K562 (cell line): ENCODE results near the gene ICA1L.

Experiments used
- CTCF ChIP-seq, 3 experiments: IDR thresholded peaks in 2 of 3; conservative IDR thresholded peaks in 1 of 3; 2 replicates each; pipeline ENCODE4 v1.5.1; 2011 to 2012; ENCODE audit warnings: low read length in 3 of 3, mild to moderate bottlenecking in 3 of 3, control low read depth in 2 of 3, improper control_type of control experiment in 1 of 3, inconsistent platforms in 1 of 3, low read depth in 1 of 3, mixed read lengths in 1 of 3, moderate library complexity in 1 of 3; ENCODE audit not compliant: insufficient read depth in 2 of 3
- GTF2F1 ChIP-seq: IDR thresholded peaks from 2 replicates; pipeline ENCODE4 v1.6.1; 2011; ENCODE audit warnings: low read depth, low read length, improper control_type of control experiment
- IRF9 ChIP-seq: fragments of 450-650 bp; IDR thresholded peaks from 2 replicates; pipeline ENCODE4 v1.6.1; 2016; ENCODE audit warnings: missing biosample characterization, missing genetic modification characterization
- OTX1 ChIP-seq: fragments of 450-650 bp; formaldehyde crosslinking; IDR thresholded peaks from 2 replicates; pipeline ENCODE4 v1.4.0; 2022; ENCODE audit warnings: mild to moderate bottlenecking
- PHB2 ChIP-seq: fragments of 450-650 bp; IDR thresholded peaks from 2 replicates; pipeline ENCODE4 v1.6.1; 2017; ENCODE audit warnings: low read depth
- POLR2AphosphoS2 ChIP-seq: IDR thresholded peaks from 2 replicates; pipeline ENCODE4 v1.6.1; 2012; ENCODE audit warnings: low read length, improper control_type of control experiment
- RAD21 ChIP-seq, 2 experiments: fragments of 250-450 bp in 1 of 2; fragments of 450-650 bp in 1 of 2; sonication (Bioruptor Pico) in 1 of 2; formaldehyde crosslinking in 1 of 2; IDR thresholded peaks in 1 of 2; conservative IDR thresholded peaks in 1 of 2; 2 replicates each; pipeline versions ENCODE4 v1.4.0 to v1.8.0; 2020 to 2022; ENCODE audit warnings: mild to moderate bottlenecking in 2 of 2, moderate library complexity in 1 of 2
- ZKSCAN3 ChIP-seq: fragments of 250-450 bp; sonication (Bioruptor Pico); IDR thresholded peaks from 2 replicates; pipeline ENCODE4 v1.4.0; 2020
- ZNF274 ChIP-seq: IDR thresholded peaks from 2 replicates; pipeline ENCODE4 v1.6.1; 2011; ENCODE audit warnings: low read depth, mild to moderate bottlenecking, low read length, moderate library complexity, borderline replicate concordance
- ZNF57 ChIP-seq: fragments of 450-650 bp; formaldehyde crosslinking; IDR thresholded peaks from 2 replicates; pipeline ENCODE4 v1.4.0; 2020; ENCODE audit warnings: mild to moderate bottlenecking, moderate library complexity

GRCh38 chr2:202723746-202724145 lies 147.8 kb downstream of the ICA1L start:
- TF ChIP-seq ZNF57 (CRISPR knock-in tag) (no peak), CTCF (IDR thresholded peaks at IDR 0.05 in 2 of 3, conservative IDR thresholded peaks at IDR 0.05 in 1 of 3; ENCODE audit: insufficient read depth in 2 of 3, low read depth in 1 of 3, low read length in 3 of 3) (no peak), ZNF274 (no peak), IRF9 (tag) (no peak), GTF2F1 (no peak), OTX1 (CRISPR knock-in tag) (no peak), ZKSCAN3 (no peak), POLR2AphosphoS2 (no peak), PHB2 (no peak), RAD21 (CRISPR knock-in tag; conservative IDR thresholded peaks at IDR 0.05 in 1 of 2, IDR thresholded peaks at IDR 0.05 in 1 of 2) (no peak)
